Stimulated activated CD4-positive, alpha-beta T cell treated with anti-CD3 and anti-CD28 coated beads, TNF-alpha, amount 100 ng/mL, for 48 hours (primary cell): ENCODE data around the gene CTNNA3.

Source experiments
- DNase-seq, 3 donors: peaks; one replicate each; pipeline ENCODE4 v3.0.0-alpha.2; 2020; ENCODE audit warnings: low read depth in 3 of 3

The CTNNA3 gene

DNA sequence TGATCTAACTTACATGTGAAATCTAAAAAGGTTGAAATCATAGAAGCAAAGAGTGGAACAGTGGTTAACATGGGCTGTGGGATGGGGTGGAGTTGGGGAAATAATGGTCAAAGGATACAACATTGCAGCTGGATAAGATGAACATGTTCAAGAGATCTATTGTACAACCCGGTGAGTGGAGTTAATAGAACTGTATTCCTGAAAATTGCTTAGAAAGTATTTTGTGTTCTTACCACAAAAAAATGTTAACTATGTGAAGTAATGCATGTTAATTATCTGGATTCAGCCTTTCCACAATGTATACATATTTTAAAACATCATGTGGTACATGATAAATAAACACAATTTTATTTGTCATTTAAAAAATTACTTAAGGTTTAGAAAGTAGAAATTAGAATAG is 1041.1 kb downstream of the CTNNA3 start:
- DNase-seq = no peak

DNA sequence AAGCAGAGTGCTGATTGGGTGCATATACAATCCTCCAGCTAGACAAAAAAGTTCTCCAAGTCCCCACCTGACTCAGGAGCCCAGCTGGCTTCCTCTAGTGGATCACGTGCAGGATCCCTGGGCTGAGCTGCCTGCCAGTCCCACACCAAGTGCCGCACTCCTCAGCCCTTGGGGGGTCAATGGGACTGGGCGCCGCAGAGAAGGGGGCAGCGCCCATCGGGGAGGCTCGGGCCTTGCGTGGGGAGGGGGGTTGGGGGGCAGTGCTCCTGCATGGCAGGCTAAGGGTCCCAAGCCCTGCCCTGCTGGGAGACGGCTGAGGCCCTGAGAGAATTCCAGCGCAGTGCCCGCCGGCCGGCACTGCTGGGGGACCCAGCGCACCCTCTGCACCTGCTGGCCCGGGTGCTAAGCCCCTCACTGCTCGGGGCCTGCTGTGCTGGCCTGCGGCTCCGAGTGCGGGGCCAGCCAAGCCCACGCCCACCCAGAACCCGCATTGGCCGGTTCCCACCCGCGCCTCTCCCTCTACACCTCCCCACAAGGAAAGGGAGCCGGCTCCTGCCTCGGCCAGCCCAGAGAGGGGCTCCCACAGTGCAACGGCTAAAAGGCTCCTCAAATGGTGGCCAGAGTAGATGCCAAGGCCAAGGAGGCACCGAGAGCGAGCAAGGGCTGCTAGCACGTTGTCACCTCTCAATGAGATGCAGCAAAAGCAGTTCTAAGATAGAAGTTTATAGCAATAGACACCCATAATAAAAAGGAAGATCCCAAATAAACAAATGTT is 1044.5 kb downstream of the CTNNA3 start:
- no peak for DNase-seq

DNA sequence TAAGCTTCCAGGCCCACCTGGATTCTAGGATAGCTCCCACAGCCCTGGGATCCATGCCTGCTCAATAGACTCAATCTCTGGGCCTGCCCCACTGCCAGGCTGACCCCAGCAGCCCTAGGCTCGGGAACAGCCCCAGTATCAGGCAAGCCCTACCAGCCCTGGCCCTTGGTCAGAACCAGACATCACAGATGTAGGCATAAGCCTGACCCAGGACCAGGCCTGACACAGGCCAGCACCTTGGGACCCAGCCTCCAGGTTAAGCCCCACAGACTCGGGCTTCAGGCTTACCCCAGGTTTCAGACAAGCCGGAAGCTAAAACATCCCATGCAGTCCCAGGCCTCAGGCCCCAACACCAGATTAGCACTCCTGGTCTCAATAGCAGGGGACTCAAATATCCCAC is 1046.4 kb downstream of the CTNNA3 start:
- DNase-seq = no peak

- no peak for DNase-seq
These were observed 1053.8 kb downstream of the CTNNA3 start for GRCh38 chr10:66642217-66642616.

GRCh38 chr10:66639371-66639770 is 1056.6 kb downstream of the CTNNA3 start:
- DNase-seq = no peak

DNA sequence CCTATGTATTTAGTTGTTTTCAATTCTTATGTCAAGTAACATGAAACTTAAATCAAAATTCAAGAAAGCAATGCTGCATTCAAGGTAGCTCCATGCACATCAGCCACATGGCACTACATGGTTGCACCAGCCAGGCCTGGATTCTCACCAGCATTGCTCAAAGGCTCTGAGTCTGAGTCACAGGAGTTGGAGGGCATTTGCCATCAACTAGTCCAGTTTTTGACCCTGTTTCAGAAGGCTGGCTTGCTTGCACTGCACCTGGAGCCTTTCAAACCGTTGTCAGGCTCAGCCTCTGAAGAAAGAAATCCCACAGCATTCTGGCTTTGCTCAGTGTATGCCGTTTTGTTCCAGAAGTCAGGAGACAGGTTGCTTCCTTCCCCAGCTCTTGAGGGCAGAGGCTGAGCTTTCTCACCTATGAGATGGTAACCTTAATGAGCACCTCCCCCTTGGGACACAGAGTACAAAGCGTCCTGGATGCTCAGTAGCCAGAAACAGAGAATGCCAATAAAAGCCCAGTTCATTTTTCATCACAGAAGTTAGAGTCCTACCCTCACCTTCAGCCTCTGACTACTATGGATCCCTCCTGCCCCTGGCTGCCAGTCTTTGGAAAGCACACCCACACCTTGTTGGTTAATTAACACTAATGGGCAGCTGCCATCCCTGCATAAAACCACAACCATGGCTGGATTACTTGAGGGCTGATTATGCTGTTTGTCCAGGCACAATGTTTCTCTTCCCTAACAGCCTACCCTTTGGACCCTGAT is 1058.5 kb downstream of the CTNNA3 start:
- DNase-seq = no peak

DNA sequence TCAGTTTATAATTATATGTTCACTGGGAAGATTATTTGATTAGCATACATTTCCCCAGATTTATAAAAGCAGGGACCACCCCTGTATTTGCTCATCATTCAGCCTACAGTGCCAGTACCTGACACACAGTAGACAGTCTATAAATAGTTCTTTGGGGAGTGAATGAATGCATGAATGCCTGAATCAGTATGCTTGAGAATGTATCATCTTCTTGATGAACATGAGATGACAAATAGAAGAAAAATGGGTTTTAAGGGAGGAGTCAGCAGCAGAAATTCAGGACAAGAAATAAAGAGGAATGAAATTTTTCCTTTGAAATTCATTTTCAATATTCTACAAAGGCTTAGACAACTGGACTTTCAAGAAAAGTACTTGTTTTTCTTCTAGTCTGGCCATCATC is 1066.0 kb downstream of the CTNNA3 start:
- DNase-seq = no peak

GRCh38 chr10:66627156-66627555 is 1068.8 kb downstream of the CTNNA3 start:
- no peak for DNase-seq

GRCh38 chr10:66625709-66626590 is 1070.0 kb downstream of the CTNNA3 start:
- DNase-seq = no peak

DNA sequence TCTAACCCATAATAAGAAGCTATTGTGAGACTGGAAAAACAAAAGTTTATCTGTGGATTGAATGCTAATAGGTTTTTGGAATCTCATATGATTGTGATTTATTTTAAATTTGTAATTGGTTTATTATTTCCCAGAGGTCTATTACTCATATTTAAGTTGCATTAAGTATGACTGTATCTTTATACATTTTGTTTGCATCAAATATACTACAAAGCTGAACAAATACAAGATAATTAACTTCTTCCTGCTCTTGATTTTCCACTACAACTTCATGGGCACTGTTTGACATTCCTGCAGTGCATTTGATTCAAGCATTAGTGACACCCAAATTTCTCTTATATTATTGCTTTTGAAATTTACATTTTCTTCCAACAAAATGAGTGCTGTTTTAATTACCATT is 1073.9 kb downstream of the CTNNA3 start:
- no peak for DNase-seq

DNA sequence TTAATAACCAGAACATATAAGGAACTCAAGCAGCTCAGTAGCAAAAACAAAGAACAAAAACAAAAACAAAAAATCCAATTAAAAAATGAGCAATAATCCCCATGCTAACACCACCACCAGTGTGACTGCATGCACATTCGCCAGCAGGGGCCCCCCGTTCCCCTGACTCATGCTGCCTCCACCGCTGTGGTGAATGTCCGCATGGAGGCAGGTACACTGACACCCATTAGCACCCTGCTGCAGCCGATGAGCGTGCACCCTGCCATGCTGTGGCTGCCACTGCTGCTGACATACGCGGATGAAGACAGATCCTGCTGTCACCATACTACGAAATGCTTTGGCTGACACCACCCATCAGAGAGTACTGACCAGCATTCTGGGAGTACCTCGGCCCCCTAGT is 1091.8 kb downstream of the CTNNA3 start:
- no peak for DNase-seq

- no peak for DNase-seq
These were observed 1104.1 kb downstream of the CTNNA3 start for GRCh38 chr10:66591865-66592264.

- DNase-seq = no peak
These were observed 1108.3 kb downstream of the CTNNA3 start for GRCh38 chr10:66587680-66588050.

DNA sequence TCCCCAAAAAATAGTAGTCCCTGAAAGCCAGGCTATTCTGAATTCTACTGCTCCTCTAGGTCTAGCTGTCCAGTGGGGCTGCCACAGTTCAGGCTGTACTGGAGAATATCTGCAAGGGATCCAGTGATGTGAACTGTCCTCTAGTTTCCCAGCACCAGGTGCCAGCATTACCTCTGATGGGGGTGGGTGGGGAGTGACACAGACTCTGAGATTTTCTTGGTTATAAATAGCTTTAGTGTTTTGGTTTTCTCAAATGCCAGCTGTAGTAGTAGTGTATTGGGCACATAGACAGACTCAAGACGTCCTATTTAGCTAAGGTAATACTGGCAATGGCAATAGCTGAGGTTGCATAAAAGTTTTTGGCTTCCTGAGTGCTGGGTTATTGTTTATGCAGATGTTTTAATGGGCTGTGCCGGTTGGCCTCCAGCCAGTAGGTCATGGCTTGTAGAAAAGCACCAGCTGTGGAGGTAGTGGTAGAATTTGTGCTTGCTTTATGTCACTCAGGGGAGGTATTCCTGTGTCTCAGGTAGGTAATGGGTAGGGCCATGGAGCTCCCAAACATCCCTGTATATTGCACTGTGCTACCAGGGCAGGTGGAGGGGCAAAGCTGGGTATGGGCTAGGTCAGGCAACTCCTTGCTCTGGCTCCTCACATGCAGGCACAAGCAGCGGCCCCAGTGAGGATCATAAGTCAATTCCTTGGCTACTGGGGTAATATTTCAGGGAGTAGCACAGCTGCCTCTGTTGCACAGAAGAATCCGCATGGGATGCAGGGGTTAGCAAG is 1108.9 kb downstream of the CTNNA3 start:
- DNase-seq = no peak

DNA sequence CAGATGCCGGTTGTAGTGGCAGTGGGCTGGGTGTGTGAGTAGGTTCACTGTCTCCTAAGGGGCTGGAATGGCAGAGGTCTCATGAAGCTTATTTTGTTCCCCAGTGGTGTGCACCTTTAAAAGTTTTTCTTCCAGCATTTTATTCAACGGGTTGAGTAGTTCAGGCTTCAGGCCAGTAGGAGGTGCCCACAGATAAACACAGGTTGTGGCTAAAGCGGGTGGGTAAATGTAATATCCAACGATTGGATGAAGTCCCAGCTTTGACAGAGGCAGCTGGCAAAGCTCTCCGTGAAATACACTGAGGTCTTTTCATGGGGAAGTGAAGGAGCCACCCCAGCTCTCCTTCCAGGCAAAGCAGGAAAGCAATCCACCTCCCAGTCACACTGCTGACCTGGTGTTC is 1109.9 kb downstream of the CTNNA3 start:
- DNase-seq = no peak

GRCh38 chr10:66575251-66575855 is 1120.6 kb downstream of the CTNNA3 start:
- no peak for DNase-seq

DNA sequence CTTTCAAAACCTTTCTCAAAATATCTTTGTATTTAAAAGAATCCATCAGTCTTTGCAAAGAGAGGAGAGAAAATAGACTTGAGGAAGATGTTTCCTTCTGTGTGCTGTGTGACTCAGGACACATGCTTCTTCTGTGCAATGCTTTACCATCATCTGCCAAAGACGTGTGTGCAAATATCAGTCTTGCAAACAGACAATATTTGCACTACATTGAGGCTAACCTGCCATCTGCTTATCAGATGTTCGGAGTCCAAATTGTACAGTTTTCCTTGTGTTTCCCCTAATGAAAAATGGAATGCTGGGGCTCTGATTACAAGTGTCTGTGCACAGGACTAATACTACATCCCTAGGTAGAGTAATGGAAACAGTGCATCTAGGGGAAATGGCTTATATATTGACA is 1123.3 kb downstream of the CTNNA3 start:
- DNase-seq = no peak

GRCh38 chr10:66565999-66566398 is 1130.0 kb downstream of the CTNNA3 start:
- DNase-seq = no peak

DNA sequence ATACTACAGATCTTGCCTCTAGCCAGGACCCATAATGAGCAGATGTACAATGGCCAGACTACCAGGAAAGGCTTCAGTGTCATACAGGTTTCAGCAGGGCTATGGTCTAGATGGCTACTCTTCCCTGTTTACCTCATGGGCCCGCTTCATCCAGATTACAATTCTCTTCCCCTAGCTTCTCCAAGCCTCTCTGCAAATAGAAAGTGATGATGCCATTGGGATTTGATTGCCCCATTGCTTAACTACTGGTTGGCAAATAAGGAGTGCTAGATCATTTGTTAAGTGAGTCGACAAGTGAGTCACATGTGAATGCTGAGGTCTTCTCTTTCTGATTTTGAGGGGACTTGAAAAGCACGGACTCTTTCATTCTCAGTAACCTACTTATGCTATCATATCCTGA is 1131.7 kb downstream of the CTNNA3 start:
- no peak for DNase-seq

DNA sequence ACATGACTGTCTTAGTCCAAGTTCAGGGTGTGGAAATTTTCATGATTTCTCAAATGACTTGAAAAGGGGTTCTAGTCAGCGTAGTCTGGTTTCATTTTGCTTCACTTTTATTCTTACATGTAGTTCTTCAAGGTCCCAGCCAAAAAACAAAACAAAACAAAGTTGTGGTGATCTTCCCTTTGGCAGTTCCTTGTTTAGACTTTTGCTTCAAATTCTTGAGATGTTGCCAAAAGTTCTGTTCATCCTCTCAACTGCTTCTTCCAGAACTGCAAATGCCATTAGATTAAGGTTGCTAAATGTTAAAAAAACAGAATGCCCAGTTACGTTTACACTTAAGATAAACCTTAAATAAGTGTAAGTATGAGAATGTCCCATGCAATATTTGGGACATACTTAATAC is 1140.9 kb downstream of the CTNNA3 start:
- no peak for DNase-seq

DNA sequence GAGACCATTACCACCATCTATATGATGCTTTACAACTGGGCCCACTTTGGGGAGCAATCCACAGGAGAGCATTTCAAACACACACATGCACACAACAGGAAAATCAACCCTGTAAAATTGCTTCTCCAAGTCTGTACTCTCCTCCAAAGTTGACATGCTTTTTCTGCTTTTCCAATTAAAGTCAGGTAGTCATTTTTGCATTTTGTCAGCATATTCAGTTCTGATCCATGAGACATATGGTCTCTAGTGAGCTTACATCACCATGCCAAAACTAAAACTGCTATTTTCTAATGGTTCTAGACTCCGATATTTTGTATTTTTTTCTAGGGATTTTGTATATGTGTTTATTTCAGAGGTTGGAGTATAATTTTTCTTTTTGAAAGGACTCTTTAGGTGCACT is 1143.7 kb downstream of the CTNNA3 start:
- no peak for DNase-seq
